Cardiac fibroblast (primary cell): ENCODE data around the gene MAP2K4.

Experiments
- DNase-seq, 2 donors: peaks; one replicate each; pipeline versions ENCODE4 v3.0.0 to v3.0.0-alpha.2; 2010; ENCODE audit warnings: low read depth in 2 of 2
- H3K4me3 ChIP-seq, 2 donors: replicated peaks in 1 of 2; 1 replicate in 1 of 2; 2 replicates in 1 of 2; pipeline ENCODE4 v1.5.1; 2011; ENCODE audit warnings: low read depth in 2 of 2, low read length in 2 of 2, mild to moderate bottlenecking in 2 of 2, moderate library complexity in 1 of 2
- TF ChIP-seq, protein P1 (sequence below): IDR thresholded peaks from one replicate; pipeline ENCODE4 v1.5.1; 2011; ENCODE audit warnings: low read depth, mild to moderate bottlenecking, low read length, inconsistent platforms

MAP2K4 gene

GRCh38 chr17:11990363-11990983 lies 30.2 kb upstream of the MAP2K4 start:
- TF ChIP-seq, protein P1, sequence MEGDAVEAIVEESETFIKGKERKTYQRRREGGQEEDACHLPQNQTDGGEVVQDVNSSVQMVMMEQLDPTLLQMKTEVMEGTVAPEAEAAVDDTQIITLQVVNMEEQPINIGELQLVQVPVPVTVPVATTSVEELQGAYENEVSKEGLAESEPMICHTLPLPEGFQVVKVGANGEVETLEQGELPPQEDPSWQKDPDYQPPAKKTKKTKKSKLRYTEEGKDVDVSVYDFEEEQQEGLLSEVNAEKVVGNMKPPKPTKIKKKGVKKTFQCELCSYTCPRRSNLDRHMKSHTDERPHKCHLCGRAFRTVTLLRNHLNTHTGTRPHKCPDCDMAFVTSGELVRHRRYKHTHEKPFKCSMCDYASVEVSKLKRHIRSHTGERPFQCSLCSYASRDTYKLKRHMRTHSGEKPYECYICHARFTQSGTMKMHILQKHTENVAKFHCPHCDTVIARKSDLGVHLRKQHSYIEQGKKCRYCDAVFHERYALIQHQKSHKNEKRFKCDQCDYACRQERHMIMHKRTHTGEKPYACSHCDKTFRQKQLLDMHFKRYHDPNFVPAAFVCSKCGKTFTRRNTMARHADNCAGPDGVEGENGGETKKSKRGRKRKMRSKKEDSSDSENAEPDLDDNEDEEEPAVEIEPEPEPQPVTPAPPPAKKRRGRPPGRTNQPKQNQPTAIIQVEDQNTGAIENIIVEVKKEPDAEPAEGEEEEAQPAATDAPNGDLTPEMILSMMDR = no peak
- DNase-seq = no peak
- no peak overlapping the region for H3K4me3 ChIP-seq

- DNase-seq = no peak
- TF ChIP-seq, protein P1 = no peak
- H3K4me3 ChIP-seq = no peak overlapping the region
Measured at GRCh38 chr17:11991461-11991860, 29.2 kb upstream of the MAP2K4 start.

DNA sequence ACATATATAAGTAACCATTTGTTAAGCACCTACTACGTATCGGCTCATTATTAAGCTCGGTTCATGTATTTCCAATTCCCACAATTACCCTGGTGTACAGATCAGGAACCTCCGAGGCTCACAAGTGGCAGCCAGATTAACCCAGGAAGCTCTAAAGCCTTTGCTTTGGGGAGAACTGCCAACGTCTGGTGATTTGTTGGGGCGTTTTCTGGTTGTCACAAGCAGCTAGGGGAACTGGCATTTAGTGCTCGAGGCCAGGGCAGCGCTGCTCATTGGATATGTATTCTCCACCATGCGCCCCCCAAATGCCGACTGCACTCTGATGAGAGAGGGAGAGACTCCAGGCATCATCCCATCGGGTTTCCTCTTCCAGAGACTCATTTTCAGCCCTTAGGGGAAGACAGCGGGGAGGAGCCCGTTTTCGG lies 23.9 kb upstream of the MAP2K4 start:
- TF ChIP-seq, protein P1 = peak; percentile 24
- peak overlapping the region; percentile 86 to 89 for H3K4me3 ChIP-seq
- DNase-seq = peak; percentile 36 to 50

DNA sequence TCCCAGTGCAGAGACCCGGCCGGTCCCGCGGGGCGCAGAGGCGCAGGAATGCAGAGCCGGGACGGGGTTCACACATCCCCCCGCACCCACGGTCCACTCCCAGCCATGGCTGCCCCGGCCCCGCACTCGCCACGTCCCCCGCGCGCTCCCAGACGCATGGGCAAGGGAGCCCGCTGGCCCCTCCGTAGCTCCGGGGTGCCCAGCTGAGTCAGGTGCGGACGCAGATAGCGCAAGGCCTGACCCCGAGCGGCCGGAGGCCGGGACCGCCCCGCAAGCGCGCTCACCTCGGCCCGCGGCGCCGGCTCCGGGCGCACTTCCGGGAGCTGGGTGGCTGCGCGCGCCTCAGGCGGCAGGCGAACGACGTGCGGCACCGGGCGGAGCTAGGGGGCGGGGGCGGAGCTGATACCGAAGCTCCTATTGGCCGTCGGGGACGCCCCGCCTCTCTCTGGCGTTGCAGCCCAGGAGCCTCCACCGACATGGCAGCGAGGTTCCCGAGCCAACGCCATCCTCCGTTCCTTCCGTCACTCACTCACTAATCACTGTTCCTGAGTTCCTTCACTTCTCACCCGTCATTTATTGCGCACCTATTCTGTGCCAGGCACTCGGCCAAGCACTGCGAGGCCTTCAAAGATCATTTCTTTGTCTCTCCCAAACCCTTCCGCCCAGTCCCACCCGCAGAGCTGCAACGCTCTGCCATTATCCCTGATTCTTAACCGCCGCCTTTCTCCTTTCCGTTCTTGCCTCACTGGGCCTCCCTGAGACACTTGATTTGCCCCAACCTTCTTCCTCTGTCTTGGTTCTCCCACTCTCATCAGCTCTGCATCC lies 23.3 kb upstream of the MAP2K4 start, which contains the start of gene ZNF18:
ZNF18 (minus strand) TSS at position 329 of the 825 bp plus-strand sequence. CDS start 4,646 bp downstream, outside the sequence.
- H3K4me3 ChIP-seq = peak within 1 kb of the TSS; percentile 86 to 89
- TF ChIP-seq, protein P1 = no peak
- peak; percentile 93 to 96 for DNase-seq

GRCh38 chr17:11997972-11998233 lies 22.8 kb upstream of the MAP2K4 start:
- TF ChIP-seq, protein P1 = no peak
- H3K4me3 ChIP-seq = peak overlapping the region; percentile 64 to 68
- DNase-seq = no peak

GRCh38 chr17:11999696-12000095 lies 21.0 kb upstream of the MAP2K4 start:
- peak; percentile 39 to 63 for DNase-seq
- TF ChIP-seq, protein P1 = no peak
- H3K4me3 ChIP-seq = no peak overlapping the region
